GM18951 (cell line): ENCODE results near the gene FYN.

Experiments
- POLR2A ChIP-seq: IDR thresholded peaks from 4 replicates; pipeline ENCODE4 v1.6.1; 2011; ENCODE audit warnings: mild to moderate bottlenecking; ENCODE audit not compliant: insufficient read length, insufficient read depth; ENCODE audit errors: extremely low read depth
- in situ Hi-C: fragments of 300-500 bp; cut with MboI; formaldehyde crosslinking; loops from one replicate; pipeline ENCODE4 v1.12.0; 2022; ENCODE audit warnings: low sequenced_read_pairs, mixed read lengths, inconsistent platforms; ENCODE audit not compliant: unreplicated experiment

FYN gene

DNA sequence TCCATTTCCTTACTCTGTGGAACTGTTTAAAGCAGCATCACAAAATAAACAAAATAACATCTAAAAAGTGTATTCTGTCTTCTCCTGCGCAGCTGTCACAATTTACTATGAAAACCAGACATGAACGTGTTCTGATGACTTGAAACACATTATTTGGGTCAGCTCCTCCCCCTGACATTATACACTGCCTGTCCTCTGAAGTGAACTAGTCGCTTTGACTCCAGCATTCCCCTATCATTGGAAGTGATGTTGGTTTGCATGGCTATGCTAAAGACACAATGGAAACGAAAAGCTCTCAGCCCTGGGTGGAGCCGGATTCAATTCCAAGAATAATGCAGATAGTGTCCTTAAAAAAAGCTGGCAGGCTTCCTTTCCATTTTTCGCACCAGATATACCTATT, 125.9 kb downstream of the FYN start:
- in situ Hi-C loops = no loop called here
- TF ChIP-seq POLR2A = no peak

DNA sequence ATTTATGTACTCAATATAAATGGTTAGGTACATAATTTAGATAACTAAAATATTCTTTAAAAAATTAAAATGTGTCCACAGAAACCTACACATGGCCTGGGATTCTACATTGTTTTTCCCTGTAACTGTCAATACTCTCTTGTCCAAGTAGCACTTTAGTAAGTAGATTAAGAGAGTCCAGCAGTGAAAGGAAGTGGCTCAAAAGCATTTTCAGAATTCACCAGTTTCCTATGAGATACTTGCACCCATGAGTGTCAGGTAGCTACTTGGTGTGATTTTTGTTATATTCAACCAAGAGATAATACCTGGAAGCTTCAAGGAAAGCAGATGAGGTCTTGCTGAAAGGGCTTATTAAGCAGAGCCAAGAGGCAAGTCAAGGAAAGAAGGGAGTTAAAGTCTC, 126.3 kb downstream of the FYN start:
- no peak for TF ChIP-seq POLR2A
- in situ Hi-C loops = no loop called here

DNA sequence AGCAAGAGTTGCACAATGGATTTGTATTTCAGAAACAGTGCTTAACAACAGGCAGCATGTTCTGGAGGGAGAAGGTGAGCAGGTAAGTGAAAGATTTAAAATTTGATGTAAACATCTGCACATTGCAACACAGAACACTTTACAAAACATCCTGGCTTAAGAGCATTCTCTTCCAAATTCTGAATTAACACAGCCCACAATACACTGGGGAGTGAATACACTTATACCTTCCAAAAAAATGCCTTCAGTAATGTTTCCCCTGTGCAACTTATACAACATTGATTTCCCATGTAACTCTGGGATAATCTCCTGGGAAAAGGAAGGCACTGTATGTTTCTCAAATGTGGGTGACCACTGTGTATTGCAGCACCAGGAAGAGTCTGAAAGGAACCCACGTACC, 127.6 kb downstream of the FYN start:
- in situ Hi-C loops = no loop called here

DNA sequence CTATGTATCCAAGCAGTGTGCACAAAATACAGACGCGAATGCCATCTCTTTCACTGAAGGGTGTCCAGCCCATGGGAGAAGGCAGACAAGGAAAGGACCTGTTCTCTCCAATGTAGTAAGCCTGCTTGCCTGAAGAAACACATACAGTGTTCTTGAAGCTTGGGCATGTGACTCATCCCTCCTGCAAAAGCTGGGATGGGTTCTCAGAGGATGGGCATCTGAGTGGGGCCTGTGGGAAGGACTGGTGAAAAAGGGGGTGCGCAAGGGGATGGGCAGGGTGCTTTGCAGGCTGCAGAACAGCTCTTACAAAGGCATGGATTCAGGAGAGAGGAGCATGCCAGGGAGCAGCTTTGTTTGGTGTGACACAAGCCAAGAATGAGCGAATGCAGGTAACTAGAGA, 128.1 kb downstream of the FYN start:
- TF ChIP-seq POLR2A = no peak
- in situ Hi-C loops = no loop called here

More for the DNA sequence above, 127.6 kb downstream of the FYN start:
- TF ChIP-seq POLR2A = no peak

DNA sequence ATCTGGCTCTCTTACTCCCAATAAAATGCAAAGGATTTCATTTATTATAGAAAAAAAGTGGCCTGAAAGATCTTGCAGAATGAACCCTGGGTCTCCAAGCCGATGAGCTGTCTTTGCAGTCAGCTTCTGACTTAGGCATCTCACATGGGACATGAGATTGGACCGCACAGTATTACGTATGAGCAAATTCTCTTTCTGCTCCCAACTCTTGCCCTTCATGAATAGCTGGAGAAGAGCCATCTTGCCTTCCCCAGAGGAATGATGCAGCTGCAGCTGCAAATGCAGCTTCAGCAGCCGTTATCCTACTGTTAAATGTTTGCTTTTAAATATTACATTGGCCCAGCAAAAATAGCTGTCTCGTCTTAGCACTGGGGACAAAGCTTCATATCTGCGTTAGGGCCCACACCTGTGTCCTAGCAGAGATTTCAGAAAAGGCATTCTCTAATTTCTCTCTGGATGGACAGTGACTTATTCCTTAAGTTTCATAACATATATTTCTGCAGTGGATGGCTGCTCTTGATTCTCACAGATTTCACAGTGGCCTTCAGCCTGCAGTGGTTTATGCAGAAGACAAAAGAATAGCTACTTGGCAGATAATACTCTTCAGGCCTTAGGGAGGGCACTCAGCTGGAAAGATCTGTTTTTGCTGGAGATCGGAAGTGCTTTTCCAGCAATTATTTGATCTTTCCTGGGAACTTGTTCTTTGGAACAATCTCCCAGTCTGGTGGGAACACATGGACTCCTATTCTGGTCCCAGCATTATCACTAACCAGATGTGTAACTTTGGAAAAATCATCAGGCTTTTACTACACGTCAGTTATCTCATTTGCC, 129.2 kb downstream of the FYN start:
- in situ Hi-C loops = no loop called here
- no peak for TF ChIP-seq POLR2A

DNA sequence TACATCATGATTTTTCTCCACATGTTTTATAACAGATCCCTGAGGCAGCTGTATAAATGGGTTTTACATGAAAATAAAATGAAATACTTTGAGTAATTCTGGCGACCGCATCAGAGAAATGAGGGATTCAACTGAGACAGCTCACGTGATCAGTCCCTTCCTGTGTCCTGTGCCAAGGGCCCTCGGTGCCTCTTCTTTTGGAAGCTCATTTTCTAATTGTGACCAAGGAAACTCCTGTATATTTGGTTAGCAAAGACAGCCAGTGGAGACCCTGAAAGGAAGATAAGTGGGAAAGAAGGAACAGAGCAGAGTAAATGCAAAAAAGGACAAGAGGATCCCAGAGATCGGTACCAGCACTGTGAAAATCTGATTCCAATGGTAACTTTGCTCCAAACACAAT, 129.9 kb downstream of the FYN start:
- in situ Hi-C loops = no loop called here
- TF ChIP-seq POLR2A = no peak

DNA sequence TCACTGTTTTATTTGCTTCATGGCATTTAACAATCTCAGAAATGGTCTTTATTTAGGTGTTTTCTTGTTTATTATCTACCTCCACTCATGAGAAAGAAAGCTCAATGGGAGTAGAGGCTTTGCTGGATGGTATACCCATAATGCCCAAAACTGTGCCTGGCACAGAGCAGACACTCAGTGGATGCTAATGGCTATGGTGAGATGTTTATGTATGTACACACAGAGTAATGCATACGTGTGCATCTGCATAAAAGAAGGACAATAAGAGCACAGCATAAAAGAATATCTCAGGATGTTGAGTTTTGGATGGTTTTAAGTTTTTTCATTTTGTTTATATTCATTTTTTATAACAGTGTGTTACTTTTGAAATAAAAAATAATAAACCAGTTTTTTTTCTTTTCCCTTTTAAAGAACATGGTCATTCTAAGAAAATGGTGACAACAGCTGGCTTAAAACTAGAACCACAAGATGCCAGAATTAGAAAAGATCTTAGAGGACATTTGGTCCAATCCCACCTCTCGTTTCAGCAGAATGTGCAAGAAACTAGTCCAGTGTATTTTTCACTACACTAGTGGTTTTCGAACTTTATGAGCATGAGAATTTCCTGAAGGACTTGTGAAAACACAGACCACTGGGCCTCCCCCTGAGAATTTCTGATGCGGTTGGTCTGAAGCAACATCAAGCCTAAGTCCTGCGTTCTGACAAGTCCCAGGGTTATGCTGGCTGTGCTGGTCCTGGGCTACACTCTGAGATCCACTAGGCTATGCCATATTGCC, 131.9 kb downstream of the FYN start:
- no peak for TF ChIP-seq POLR2A
- in situ Hi-C loops = no loop called here

DNA sequence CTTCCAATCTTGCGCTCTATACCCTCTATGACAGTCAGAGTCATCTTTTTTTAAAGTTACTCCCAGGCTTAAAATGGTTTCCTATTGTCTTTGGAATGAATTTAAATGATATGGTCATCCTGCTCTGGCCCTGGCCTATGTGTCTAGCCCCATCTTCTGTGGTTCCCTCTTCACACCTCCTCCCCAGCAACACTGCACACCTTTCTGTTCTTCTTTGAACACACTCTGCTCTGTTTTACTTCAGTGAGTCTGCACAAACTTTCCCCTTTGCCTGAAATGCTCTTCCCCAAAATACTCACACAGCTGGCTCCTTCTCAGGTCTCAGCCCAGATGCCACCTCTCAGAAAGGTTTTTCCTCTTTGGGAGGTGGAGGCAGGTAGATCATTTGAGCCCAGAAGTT, 132.7 kb downstream of the FYN start:
- TF ChIP-seq POLR2A = no peak
- in situ Hi-C loops = no loop called here

DNA sequence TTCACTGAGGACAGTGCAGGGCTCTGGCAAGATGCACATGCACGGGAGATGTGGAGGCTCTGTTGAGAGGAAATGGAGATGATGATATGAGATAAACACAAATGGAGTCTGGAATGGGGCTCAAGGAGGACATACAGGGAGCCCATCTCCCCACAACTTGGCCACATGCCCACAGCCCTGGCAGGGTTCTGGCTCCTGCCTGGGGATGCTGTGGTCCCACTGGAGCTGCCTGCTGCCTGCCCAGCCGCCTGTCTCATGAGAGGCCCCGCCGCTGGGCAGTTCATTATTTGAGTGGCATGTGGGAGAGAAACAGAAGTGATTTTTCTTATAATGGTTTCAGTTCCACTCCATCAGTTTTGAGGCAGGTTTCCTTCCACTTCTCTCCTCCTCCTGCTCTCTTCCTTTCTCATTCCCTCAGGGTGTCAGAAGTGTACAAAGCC, 134.0 kb downstream of the FYN start:
- in situ Hi-C loops = no loop called here

DNA sequence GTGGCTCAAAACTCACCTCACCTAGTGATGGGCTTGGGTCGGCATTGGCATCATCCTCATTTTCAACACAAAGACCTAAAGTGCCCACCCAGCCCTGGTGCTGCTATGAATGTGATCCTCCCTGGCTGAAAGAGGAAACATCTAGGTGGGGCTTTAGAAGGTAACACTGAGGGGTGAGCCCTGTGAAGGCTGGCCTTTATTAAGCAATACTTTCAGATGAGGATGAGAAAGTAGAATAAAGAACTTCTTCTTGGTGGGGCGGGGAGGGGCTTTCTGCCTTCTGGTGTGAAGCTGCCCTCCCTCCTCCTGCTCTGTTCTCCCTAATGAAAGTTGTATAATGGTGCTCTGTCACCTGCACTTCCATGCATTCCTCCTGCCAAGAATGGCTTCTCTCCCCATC, 134.6 kb downstream of the FYN start:
- in situ Hi-C loops = no loop called here
- TF ChIP-seq POLR2A = no peak

More for the DNA sequence above, 134.0 kb downstream of the FYN start:
- TF ChIP-seq POLR2A = no peak

DNA sequence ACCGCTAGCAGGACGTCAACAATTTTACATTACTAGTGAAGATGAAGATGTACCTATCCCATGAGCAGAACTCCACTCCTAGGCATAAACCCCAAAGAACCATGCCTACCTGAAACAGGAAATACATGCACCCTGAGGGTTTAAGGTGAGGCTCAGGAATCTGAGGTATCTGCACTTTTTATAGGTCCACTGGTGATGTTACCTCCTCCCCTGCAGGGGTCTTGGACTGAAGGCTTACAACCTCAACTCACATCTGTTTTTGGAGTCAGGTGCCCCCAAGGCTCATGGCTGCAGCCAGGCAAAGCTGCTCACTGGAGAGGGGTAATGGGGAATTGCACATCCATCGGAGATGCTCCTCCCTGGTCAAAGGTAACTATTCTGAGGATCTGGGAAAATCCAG, 135.1 kb downstream of the FYN start:
- TF ChIP-seq POLR2A = no peak
- in situ Hi-C loops = no loop called here

DNA sequence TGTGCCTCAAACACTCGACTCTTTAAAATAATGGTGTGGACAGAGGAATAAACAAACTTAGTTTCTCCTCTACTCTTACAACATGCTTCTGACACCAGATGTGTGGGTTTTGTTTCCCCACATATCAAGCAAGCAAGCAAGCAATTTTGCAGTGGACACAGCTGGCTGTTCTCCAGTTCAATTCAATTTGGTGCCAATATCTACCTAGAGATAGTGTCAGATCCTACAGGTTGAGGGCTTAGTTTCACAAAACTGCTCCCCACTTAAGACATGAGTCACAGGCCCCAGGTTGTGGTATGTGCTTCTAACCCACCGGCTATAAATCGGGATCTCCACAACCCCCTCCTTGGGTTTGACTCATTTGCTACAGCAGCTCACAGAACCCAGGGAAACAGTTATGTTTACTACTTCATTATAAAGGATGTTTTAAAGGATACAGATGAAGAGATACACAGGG, 136.2 kb downstream of the FYN start:
- no peak for TF ChIP-seq POLR2A
- in situ Hi-C loops = no loop called here

DNA sequence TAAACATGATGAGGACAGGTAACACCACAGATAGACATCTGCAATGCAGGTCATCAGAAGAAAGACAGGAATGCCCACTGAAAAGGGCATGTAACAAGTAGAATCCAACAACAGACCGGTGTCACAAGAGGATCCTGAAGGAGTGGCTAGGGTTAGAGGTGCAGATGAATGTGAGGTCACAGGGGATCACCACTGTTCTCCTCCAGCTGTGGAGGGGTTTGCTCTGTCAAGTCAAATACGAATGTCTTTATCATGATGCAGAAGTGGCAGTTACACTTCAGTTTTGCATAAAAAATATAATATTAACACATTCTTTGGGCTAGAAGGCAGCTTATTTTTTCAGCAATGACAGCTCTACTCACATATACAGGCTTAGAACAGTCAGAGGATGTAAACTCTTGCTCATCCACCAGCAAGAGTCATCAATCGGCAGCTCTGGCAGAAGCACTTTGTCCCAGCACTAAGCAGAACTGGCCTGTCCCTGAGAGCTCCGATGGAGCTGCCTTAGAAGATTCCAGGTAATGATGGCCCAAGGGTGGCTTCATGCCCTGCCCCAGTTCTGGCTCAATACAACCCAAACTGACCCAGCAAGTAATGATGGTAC, 137.1 kb downstream of the FYN start:
- in situ Hi-C loops = no loop called here
- TF ChIP-seq POLR2A = no peak
